B cell (primary cell): ENCODE measurements around the gene PKNOX1. TPM values are rescaled to one million over a fixed set of nuclear protein-coding genes. Genes with fewer than 3 reads are reported as not detected.
"Not testable (repeated sequence)": the region's sequence is repeated elsewhere in the genome, so short reads cannot be mapped to it uniquely, and the experiment has no call there.

ENCODE experiments used
- ATAC-seq: fragments of 200-7000 bp; cut with Tn5 transposase; one replicate; pipeline ENCODE4 v1.10.0; 2021; ENCODE audit warnings: low read depth, mild to moderate bottlenecking, moderate number of reproducible peaks, moderate library complexity
- CTCF ChIA-PET: fragments of 350-600 bp; sonication (Branson Sonifier 250); formaldehyde crosslinking; loops from one replicate; lab custom pipeline; 2021; ENCODE audit warnings: antibody characterized with exemption, inconsistent platforms; lab: Charles Lee
- POLR2A ChIA-PET: fragments of 350-600 bp; sonication (Branson Sonifier 250); formaldehyde crosslinking; loops from one replicate; lab custom pipeline; 2021; ENCODE audit warnings: antibody characterized with exemption; lab: Charles Lee
- DNase-seq: peaks from one replicate; pipeline ENCODE4 v3.0.0; 2013
- H2AFZ ChIP-seq: 2 replicates; pipeline ENCODE4 v1.6.1; 2012; ENCODE audit warnings: mild to moderate bottlenecking, low read depth, low read length; ENCODE audit not compliant: insufficient read depth, poor library complexity, severe bottlenecking
- H3K27ac ChIP-seq, 2 donors: 1 replicate in 1 of 2; 2 replicates in 1 of 2; pipeline ENCODE4 v1.5.1; 2012 to 2013; ENCODE audit warnings: low read length in 2 of 2, mild to moderate bottlenecking in 2 of 2, moderate library complexity in 1 of 2
- H3K27me3 ChIP-seq, 4 experiments: fragments of 200-600 bp in 1 of 4; sonication (generic) in 1 of 4; replicated peaks in 1 of 4; 1 replicate in 2 of 4; 2 replicates in 2 of 4; pipeline versions ENCODE4 v1.6.1 to v1.7.0; 2013 to 2016; ENCODE audit warnings: low read length in 3 of 4, mild to moderate bottlenecking in 2 of 4, mixed read lengths in 1 of 4, moderate library complexity in 1 of 4; ENCODE audit not compliant: insufficient read depth in 4 of 4, control insufficient read depth in 3 of 4; ENCODE audit errors: control extremely low read depth in 1 of 4
- H3K36me3 ChIP-seq, 2 experiments: replicated peaks in 1 of 2; 1 replicate in 1 of 2; 2 replicates in 1 of 2; pipeline versions ENCODE4 v1.6.1 to v1.7.1; 2013; ENCODE audit warnings: low read length in 1 of 2; ENCODE audit not compliant: insufficient read depth in 2 of 2, control insufficient read depth in 1 of 2; ENCODE audit errors: control extremely low read depth in 1 of 2, extremely low read depth in 1 of 2
- H3K4me1 ChIP-seq, 2 donors: fragments of 200-600 bp in 1 of 2; sonication (generic) in 1 of 2; 1 replicate in 1 of 2; 2 replicates in 1 of 2; pipeline versions ENCODE4 v1.5.1 to v1.6.1; 2013 to 2017; ENCODE audit warnings: low read length in 2 of 2; ENCODE audit not compliant: control insufficient read depth in 2 of 2, insufficient read depth in 2 of 2
- H3K4me2 ChIP-seq: replicated peaks from 2 replicates; pipeline ENCODE3; 2012; ENCODE audit warnings: mild to moderate bottlenecking, low read depth, low read length; ENCODE audit not compliant: poor library complexity, severe bottlenecking
- H3K4me3 ChIP-seq, 5 experiments: fragments of 200-600 bp in 1 of 5; sonication (generic) in 1 of 5; 1 replicate in 3 of 5; 2 replicates in 2 of 5; pipeline versions ENCODE4 v1.5.1 to v1.7.0; 2011 to 2016; ENCODE audit warnings: low read length in 4 of 5, mild to moderate bottlenecking in 4 of 5, low read depth in 2 of 5, control low read depth in 1 of 5, moderate library complexity in 1 of 5; ENCODE audit not compliant: insufficient read depth in 1 of 5; ENCODE audit errors: control extremely low read depth in 1 of 5, extremely low read depth in 1 of 5
- H3K79me2 ChIP-seq: fragments of 200-600 bp; sonication (generic); one replicate; pipeline ENCODE4 v1.6.0; 2016; ENCODE audit warnings: low read length; ENCODE audit not compliant: control insufficient read depth, insufficient read depth
- H3K9ac ChIP-seq: fragments of 200-600 bp; sonication (generic); 2 replicates; pipeline ENCODE4 v1.6.1; 2017; ENCODE audit warnings: mild to moderate bottlenecking, low read length, moderate library complexity
- H3K9me3 ChIP-seq, 3 donors: one replicate each; pipeline versions ENCODE4 v1.6.1 to v1.7.1; 2013; ENCODE audit warnings: low read length in 2 of 3; ENCODE audit not compliant: control insufficient read depth in 2 of 3, insufficient read depth in 1 of 3; ENCODE audit errors: control extremely low read depth in 1 of 3
- H4K20me1 ChIP-seq: 2 replicates; pipeline ENCODE4 v1.6.0; 2012; ENCODE audit warnings: mild to moderate bottlenecking, low read length; ENCODE audit not compliant: insufficient read depth, control insufficient read depth, poor library complexity, severe bottlenecking
- H3K27ac Mint-ChIP-seq: one replicate; pipeline ENCODE4 v1.8.0; 2021; ENCODE audit warnings: mixed read lengths
- H3K27me3 Mint-ChIP-seq: one replicate; pipeline ENCODE4 v1.8.0; 2021; ENCODE audit warnings: mixed read lengths
- H3K4me1 Mint-ChIP-seq: one replicate; pipeline ENCODE4 v1.8.0; 2021; ENCODE audit warnings: mixed read lengths
- H3K4me3 Mint-ChIP-seq: one replicate; pipeline ENCODE4 v1.8.0; 2021; ENCODE audit warnings: mixed read lengths
- H3K9me3 Mint-ChIP-seq: one replicate; pipeline ENCODE4 v1.8.0; 2022; ENCODE audit warnings: mixed read lengths; ENCODE audit not compliant: insufficient read depth
- WGBS: methylation state at CpG from one replicate; pipeline ENCODE4 v1.1.5; 2013; ENCODE audit warnings: missing lambda C conversion rate; ENCODE audit not compliant: insufficient coverage; 5-methylcytosine and 5-hydroxymethylcytosine counted together
- intact Hi-C: fragments of 100-400 bp; cut with micrococcal nuclease; formaldehyde crosslinking; loops from one replicate; pipeline ENCODE4 v1.10.0; 2022
- polyA plus RNA-seq: library from polyadenylated mRNA; depleted of rRNA; stranded (reverse); fragments of >200 nt; gene quantifications from 2 replicates; pipeline ENCODE4 v1.2.3, GENCODE V29; 2012
- total RNA-seq, 2 donors: library from RNA; stranded (reverse); fragments of 120-200 nt in 1 of 2; gene quantifications; 1 replicate in 1 of 2; 2 replicates in 1 of 2; pipeline versions ENCODE4 v1.2.3 to v1.2.4, GENCODE V29; 2013 to 2022

Gene PKNOX1
- total and polyA plus RNA-seq, 2 donors (not counting 1 experiment from before 2014, with no cell fraction given) = 7.6 to 29.5 TPM

DNA sequence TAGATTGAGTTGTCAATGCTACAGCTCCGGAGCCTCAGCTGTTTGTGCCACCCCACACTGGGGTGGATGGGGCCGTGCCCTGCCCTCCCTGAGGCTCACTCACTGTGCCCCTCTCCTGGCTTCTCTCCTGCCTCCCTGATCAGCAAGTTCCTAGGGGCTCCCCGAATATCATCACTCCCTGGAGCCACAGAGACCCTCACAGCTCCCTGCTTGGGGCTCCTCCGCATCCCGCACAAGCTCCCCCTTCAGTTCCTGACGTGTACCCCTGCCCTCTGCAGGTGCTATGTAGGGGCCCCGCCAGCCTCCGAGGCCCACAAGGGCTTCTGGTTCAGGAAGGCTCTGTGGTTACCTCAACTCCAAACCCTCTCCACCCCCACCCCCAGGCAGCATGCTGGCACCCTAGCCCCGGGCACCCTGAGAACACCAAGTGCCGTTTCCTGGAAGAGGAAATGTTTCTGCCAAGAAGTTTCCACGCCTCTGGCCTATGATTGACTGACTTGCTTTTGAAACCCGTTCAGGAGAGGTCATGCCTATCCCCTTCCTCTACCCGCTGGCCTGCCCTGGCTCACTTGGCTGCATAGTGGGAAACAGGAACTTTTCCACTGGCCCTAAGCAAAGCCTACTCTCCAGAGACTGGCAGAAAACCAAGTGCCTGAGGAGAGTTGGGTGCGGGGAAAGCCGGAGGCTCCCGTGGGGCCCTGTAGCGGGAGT, 71.0 kb downstream of the PKNOX1 start:
- H3K9me3 Mint-ChIP-seq, H3K4me1 Mint-ChIP-seq, H3K27ac ChIP-seq, H3K36me3 ChIP-seq, CTCF ChIA-PET, H3K27me3 Mint-ChIP-seq, H3K4me3 ChIP-seq, H3K27me3 ChIP-seq, POLR2A ChIA-PET, H3K79me2 ChIP-seq, DNase-seq, H3K4me1 ChIP-seq, H3K9ac ChIP-seq, ATAC-seq, H4K20me1 ChIP-seq, H2AFZ ChIP-seq, intact Hi-C loops, H3K4me2 ChIP-seq, H3K27ac Mint-ChIP-seq: not testable (repeated sequence)
- 20% methylated on average over 1 of the region's 17 CpGs for WGBS
- H3K9me3 ChIP-seq = peaks cover 0 to 12% (median 0%) of the 10 kb centered on the region in 3 donors
- H3K4me3 Mint-ChIP-seq = peak overlapping the region; percentile 61

DNA sequence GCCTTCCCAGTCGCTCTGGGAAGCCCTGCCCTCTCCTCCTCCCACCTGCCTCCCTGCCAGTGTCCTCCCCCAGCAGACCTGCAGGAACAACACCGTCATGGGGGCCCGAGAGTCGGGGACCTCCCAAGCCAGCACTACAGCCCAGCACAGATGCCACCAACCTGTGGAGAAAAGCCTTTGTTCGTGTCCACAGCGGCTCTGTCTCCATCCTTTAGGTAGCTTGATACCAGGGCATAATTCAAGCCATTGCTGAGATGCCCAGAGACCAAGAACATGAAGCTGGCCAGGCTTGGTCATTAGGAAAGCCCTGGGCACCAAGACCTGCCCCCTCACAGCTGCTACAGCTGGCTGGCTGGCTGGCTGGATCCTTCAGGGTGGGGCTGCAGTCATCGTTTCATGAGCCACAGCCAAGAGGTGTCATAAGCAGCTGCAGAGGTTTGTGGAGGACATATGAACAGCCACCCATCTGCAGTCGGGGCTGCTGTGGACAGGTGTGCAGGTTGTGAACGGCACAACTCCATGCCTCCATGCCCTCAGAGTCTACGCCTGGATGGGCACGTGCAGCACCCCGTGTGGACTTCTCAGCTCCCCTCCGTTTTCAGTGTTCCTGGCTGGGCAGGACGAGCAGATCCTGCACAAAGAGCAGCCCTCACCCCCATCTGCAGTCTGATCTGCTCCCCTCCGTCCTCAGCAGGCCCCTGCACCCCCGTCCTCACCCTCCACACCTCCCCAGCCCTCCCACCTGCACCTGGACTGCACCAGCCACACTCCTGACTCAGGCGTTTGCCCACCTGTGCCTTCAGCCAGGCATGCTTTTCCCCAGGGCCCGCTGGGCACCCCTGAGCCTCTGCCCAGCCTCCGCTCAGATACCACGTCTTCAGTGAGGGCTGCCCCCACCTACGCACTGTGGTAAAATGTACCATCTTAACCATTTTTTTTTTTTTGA, 71.8 kb downstream of the PKNOX1 start:
- peaks cover 0 to 12% (median 0%) of the 10 kb centered on the region in 3 donors for H3K9me3 ChIP-seq
- peak; percentile 76 for ATAC-seq
- H3K9me3 Mint-ChIP-seq, H3K27ac ChIP-seq, H3K4me1 ChIP-seq, CTCF ChIA-PET, POLR2A ChIA-PET, H3K36me3 ChIP-seq, H3K9ac ChIP-seq, H3K4me1 Mint-ChIP-seq, H4K20me1 ChIP-seq, H2AFZ ChIP-seq, H3K27me3 ChIP-seq, H3K4me2 ChIP-seq, H3K79me2 ChIP-seq, H3K27me3 Mint-ChIP-seq, H3K4me3 ChIP-seq, DNase-seq, intact Hi-C loops: not testable (repeated sequence)
- 11% methylated on average over 13 of the region's 21 CpGs for WGBS
- H3K4me3 Mint-ChIP-seq = peak overlapping the region; percentile 64
- peak overlapping the region; percentile 71 for H3K27ac Mint-ChIP-seq

DNA sequence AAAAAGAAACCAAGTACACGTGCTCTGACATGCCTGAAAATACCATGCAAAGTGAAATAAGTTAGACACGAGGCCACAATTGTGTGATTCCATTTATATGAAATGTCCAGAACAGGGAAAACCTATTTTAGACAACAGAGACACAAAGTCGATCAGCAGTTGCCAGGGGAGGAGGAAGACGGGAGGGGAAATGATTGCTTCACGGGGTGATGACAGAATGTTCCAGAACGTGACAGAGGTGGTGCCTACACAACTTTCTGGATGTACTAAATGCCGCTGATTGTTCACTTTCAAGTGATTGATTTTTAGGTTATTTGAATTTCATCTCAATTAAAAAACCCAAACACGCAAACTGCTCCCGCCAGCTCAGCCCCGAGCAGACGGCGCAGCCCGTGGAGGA, 78.8 kb downstream of the PKNOX1 start:
- H3K27me3 Mint-ChIP-seq, H3K4me3 ChIP-seq, H3K9me3 Mint-ChIP-seq, ATAC-seq, H3K4me2 ChIP-seq, H2AFZ ChIP-seq, H4K20me1 ChIP-seq, H3K4me1 ChIP-seq, intact Hi-C loops, H3K9me3 ChIP-seq, DNase-seq, H3K36me3 ChIP-seq, H3K4me1 Mint-ChIP-seq, H3K27ac Mint-ChIP-seq, H3K27me3 ChIP-seq, H3K27ac ChIP-seq, POLR2A ChIA-PET, CTCF ChIA-PET, H3K79me2 ChIP-seq, H3K4me3 Mint-ChIP-seq, H3K9ac ChIP-seq: not testable (repeated sequence)
- no CpG with 5 or more reads among the region's 13 CpGs for WGBS
